Peyer's patch (tissue), 4 donors: ENCODE results near the gene AKR7A3.

Source experiments
- CTCF ChIP-seq, 6 experiments: fragments of 450-650 bp in 4 of 6; fragments of 200-600 bp in 2 of 6; sonication (generic) in 1 of 6; IDR thresholded peaks; one replicate each; pipeline ENCODE4 v1.5.1; 2017 to 2019; ENCODE audit warnings: antibody characterized with exemption in 6 of 6, mild to moderate bottlenecking in 3 of 6, moderate library complexity in 1 of 6
- POLR2A ChIP-seq, 2 donors: fragments of 450-650 bp; IDR thresholded peaks; one replicate each; pipeline ENCODE4 v1.5.1; 2017; ENCODE audit warnings: antibody characterized with exemption in 2 of 2, mild to moderate bottlenecking in 2 of 2, moderate library complexity in 2 of 2

- TF ChIP-seq POLR2A (IDR thresholded peaks at IDR 0.05) (peak; percentile 56 to 68), CTCF (IDR thresholded peaks at IDR 0.05) (peak in 1 of 6 experiments; percentile 11)
Measured at GRCh38 chr1:19251305-19252196, 37.0 kb downstream of the AKR7A3 start, which contains the start of the genes EMC1 and MRTO4.
